Astrocyte (in vitro differentiated cells and primary cell): ENCODE data around the gene JOSD1. TPM values are rescaled to one million over a fixed set of nuclear protein-coding genes. Genes with fewer than 3 reads are reported as not detected.

Experiments
- DNase-seq: peaks from one replicate; pipeline ENCODE4 v3.0.0-alpha.2; 2010; ENCODE audit warnings: low read depth
- FAIRE-seq: peaks from 2 replicates; lab custom pipeline; 2011; peaks lifted over from hg19 to GRCh38; lab: Jason Lieb, UNC
- H2AFZ ChIP-seq: 2 replicates; pipeline ENCODE4 v1.6.0; 2012; ENCODE audit warnings: low read depth, low read length, inconsistent platforms
- H3K27ac ChIP-seq: 2 replicates; pipeline ENCODE4 v1.5.1; 2011; ENCODE audit warnings: low read depth, low read length, inconsistent platforms
- H3K27me3 ChIP-seq: 2 replicates; pipeline ENCODE4 v1.6.0; 2011; ENCODE audit warnings: low read length, inconsistent platforms; ENCODE audit not compliant: insufficient read depth
- H3K36me3 ChIP-seq: 2 replicates; pipeline ENCODE4 v1.5.1; 2011; ENCODE audit warnings: low read length, inconsistent platforms; ENCODE audit not compliant: insufficient read depth
- H3K4me1 ChIP-seq: 2 replicates; pipeline ENCODE4 v1.5.1; 2011; ENCODE audit warnings: low read length, inconsistent platforms; ENCODE audit not compliant: insufficient read depth
- H3K4me2 ChIP-seq: 2 replicates; pipeline ENCODE4 v1.6.0; 2012; ENCODE audit warnings: low read length, inconsistent platforms
- H3K4me3 ChIP-seq: 2 replicates; pipeline ENCODE4 v1.5.1; 2011; ENCODE audit warnings: low read depth, mild to moderate bottlenecking, low read length, inconsistent platforms; ENCODE audit not compliant: insufficient read depth
- H3K79me2 ChIP-seq: 2 replicates; pipeline ENCODE4 v1.6.0; 2012; ENCODE audit warnings: mild to moderate bottlenecking, low read length, inconsistent platforms; ENCODE audit not compliant: insufficient read depth
- H3K9ac ChIP-seq: 2 replicates; pipeline ENCODE4 v1.6.0; 2012; ENCODE audit warnings: mild to moderate bottlenecking, low read length, inconsistent platforms
- H3K9me3 ChIP-seq: 2 replicates; pipeline ENCODE4 v1.5.1; 2012; ENCODE audit warnings: low read depth, mild to moderate bottlenecking, low read length, inconsistent platforms; ENCODE audit not compliant: insufficient read depth
- H4K20me1 ChIP-seq: 2 replicates; pipeline ENCODE4 v1.6.0; 2012; ENCODE audit warnings: low read length, inconsistent platforms; ENCODE audit not compliant: insufficient read depth
- H3K27ac Mint-ChIP-seq: one replicate; pipeline ENCODE4 v1.8.0; 2021; ENCODE audit warnings: mild to moderate bottlenecking, mixed read lengths; ENCODE audit not compliant: unreplicated experiment
- H3K27me3 Mint-ChIP-seq: one replicate; pipeline ENCODE4 v1.8.0; 2021; ENCODE audit warnings: low read depth, mixed read lengths; ENCODE audit not compliant: unreplicated experiment
- H3K36me3 Mint-ChIP-seq: one replicate; pipeline ENCODE4 v1.8.0; 2021; ENCODE audit warnings: low read depth, mixed read lengths; ENCODE audit not compliant: unreplicated experiment
- H3K4me1 Mint-ChIP-seq: one replicate; pipeline ENCODE4 v1.8.0; 2021; ENCODE audit warnings: low read depth, mixed read lengths; ENCODE audit not compliant: unreplicated experiment
- H3K4me3 Mint-ChIP-seq: one replicate; pipeline ENCODE4 v1.8.0; 2021; ENCODE audit warnings: mild to moderate bottlenecking, moderate library complexity, mixed read lengths; ENCODE audit not compliant: unreplicated experiment
- H3K9me3 Mint-ChIP-seq: one replicate; pipeline ENCODE4 v1.8.0; 2021; ENCODE audit warnings: mild to moderate bottlenecking, mixed read lengths; ENCODE audit not compliant: unreplicated experiment
- CTCF ChIP-seq: IDR thresholded peaks from 2 replicates; pipeline ENCODE4 v1.5.1; 2011; ENCODE audit warnings: low read depth, mild to moderate bottlenecking, inconsistent platforms, low read length, moderate library complexity; ENCODE audit not compliant: insufficient read depth
- EZH2 ChIP-seq: IDR thresholded peaks from 2 replicates; pipeline ENCODE4 v1.6.1; 2012; ENCODE audit warnings: mild to moderate bottlenecking, low read length, inconsistent platforms; ENCODE audit not compliant: insufficient read depth
- total RNA-seq: library from RNA; stranded (reverse); gene quantifications from 2 replicates; pipeline ENCODE4 v1.2.1, GENCODE V29; 2021

The JOSD1 gene
- total RNA-seq, 1 donor from 2014 or later = 45.6 TPM

- no peak for TF ChIP-seq CTCF
- no peak for TF ChIP-seq EZH2
- Histone ChIP-seq H3K27me3 (no peaks in the 10 kb centered on the region), H2AFZ (no peak overlapping the region), H4K20me1 (no peaks in the 10 kb centered on the region), H3K9me3 (no peaks in the 10 kb centered on the region), H3K4me1 (no peaks in the 10 kb centered on the region), H3K79me2 (no peaks in the 10 kb centered on the region), H3K36me3 (no peaks in the 10 kb centered on the region), H3K4me3 (no peak overlapping the region), H3K4me2 (no peak overlapping the region), H3K27ac (no peak overlapping the region), H3K9ac (no peak overlapping the region)
- H3K9me3 Mint-ChIP-seq = no peaks in the 10 kb centered on the region
- no peak overlapping the region for H3K4me3 Mint-ChIP-seq
- no peak for FAIRE-seq
- H3K36me3 Mint-ChIP-seq = peaks cover 11% of the 10 kb centered on the region
- H3K27ac Mint-ChIP-seq = no peak overlapping the region
- DNase-seq = no peak
- H3K4me1 Mint-ChIP-seq = peaks cover 11% of the 10 kb centered on the region
- H3K27me3 Mint-ChIP-seq = no peaks in the 10 kb centered on the region
Observed at GRCh38 chr22:38641476-38642040, 59.2 kb downstream of the JOSD1 start.

- no peak overlapping the region for H3K27ac ChIP-seq
- Mint-ChIP-seq H3K4me3 (no peak overlapping the region), H3K27ac (peak overlapping the region; percentile 18), H3K9me3 (no peaks in the 10 kb centered on the region), H3K36me3 (peaks cover 18% of the 10 kb centered on the region), H3K27me3 (no peaks in the 10 kb centered on the region), H3K4me1 (peaks cover 11% of the 10 kb centered on the region)
- FAIRE-seq (no peak), DNase-seq (peak; percentile 38)
- H3K4me2 ChIP-seq = no peak overlapping the region
- H2AFZ ChIP-seq = no peak overlapping the region
- no peaks in the 10 kb centered on the region for H3K4me1 ChIP-seq
- no peaks in the 10 kb centered on the region for H3K27me3 ChIP-seq
- no peaks in the 10 kb centered on the region for H4K20me1 ChIP-seq
- H3K79me2 ChIP-seq = no peaks in the 10 kb centered on the region
- TF ChIP-seq EZH2 = no peak
- TF ChIP-seq CTCF = no peak
- H3K9ac ChIP-seq = no peak overlapping the region
- no peaks in the 10 kb centered on the region for H3K9me3 ChIP-seq
- no peak overlapping the region for H3K4me3 ChIP-seq
- no peaks in the 10 kb centered on the region for H3K36me3 ChIP-seq
Observed at GRCh38 chr22:38638728-38639127, 62.0 kb downstream of the JOSD1 start.

- H3K9me3 Mint-ChIP-seq = no peaks in the 10 kb centered on the region
- peak overlapping the region; percentile 18 for H3K27ac Mint-ChIP-seq
- TF ChIP-seq CTCF (no peak), EZH2 (no peak)
- DNase-seq (no peak), FAIRE-seq (no peak)
- Histone ChIP-seq H4K20me1 (no peaks in the 10 kb centered on the region), H2AFZ (no peak overlapping the region), H3K27ac (no peak overlapping the region), H3K9me3 (no peaks in the 10 kb centered on the region), H3K4me2 (no peak overlapping the region), H3K79me2 (no peaks in the 10 kb centered on the region), H3K9ac (no peak overlapping the region), H3K27me3 (no peaks in the 10 kb centered on the region), H3K4me1 (no peaks in the 10 kb centered on the region), H3K4me3 (no peak overlapping the region), H3K36me3 (no peaks in the 10 kb centered on the region)
- H3K27me3 Mint-ChIP-seq = no peaks in the 10 kb centered on the region
- peaks cover 15% of the 10 kb centered on the region for H3K36me3 Mint-ChIP-seq
- peaks cover 11% of the 10 kb centered on the region for H3K4me1 Mint-ChIP-seq
- H3K4me3 Mint-ChIP-seq = no peak overlapping the region
Observed at GRCh38 chr22:38638216-38638615, 62.5 kb downstream of the JOSD1 start.
